MM.1S (cell line): Measurements from ENCODE around the gene CNPY2.

Source experiments
- EZH2 ChIP-seq: fragments of 300-600 bp; sonication (generic); optimal IDR thresholded peaks from 2 replicates; pipeline ENCODE3; 2017; ENCODE audit warnings: low read depth, mild to moderate bottlenecking, antibody characterized with exemption, low read length, mixed read lengths
- TF ChIP-seq, protein P1 (sequence below): fragments of 300-600 bp; sonication (generic); IDR thresholded peaks from 2 replicates; pipeline ENCODE4 v1.5.1; 2016; ENCODE audit warnings: antibody characterized with exemption, low read length, mixed read lengths

DNA sequence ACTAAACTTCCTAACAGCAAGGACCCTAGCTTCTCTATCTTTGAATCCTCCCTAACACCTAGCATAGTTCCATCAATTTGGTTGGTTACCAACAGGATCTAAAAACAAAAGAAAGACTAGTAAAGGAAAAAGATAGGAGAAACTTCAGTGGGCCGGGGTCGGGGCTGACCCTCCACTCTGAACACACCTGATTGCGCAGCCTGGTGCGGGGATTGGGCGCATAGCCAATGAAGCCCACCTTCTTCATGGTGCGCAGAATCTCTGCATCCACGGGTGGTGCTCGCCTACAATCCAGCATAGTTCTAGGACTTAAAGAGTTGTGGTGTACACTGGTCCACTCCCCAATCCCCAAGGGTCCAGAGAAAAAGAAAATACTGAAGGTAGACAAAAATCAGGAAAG is 10.3 kb upstream of the CNPY2 start:
- TF ChIP-seq, protein P1, sequence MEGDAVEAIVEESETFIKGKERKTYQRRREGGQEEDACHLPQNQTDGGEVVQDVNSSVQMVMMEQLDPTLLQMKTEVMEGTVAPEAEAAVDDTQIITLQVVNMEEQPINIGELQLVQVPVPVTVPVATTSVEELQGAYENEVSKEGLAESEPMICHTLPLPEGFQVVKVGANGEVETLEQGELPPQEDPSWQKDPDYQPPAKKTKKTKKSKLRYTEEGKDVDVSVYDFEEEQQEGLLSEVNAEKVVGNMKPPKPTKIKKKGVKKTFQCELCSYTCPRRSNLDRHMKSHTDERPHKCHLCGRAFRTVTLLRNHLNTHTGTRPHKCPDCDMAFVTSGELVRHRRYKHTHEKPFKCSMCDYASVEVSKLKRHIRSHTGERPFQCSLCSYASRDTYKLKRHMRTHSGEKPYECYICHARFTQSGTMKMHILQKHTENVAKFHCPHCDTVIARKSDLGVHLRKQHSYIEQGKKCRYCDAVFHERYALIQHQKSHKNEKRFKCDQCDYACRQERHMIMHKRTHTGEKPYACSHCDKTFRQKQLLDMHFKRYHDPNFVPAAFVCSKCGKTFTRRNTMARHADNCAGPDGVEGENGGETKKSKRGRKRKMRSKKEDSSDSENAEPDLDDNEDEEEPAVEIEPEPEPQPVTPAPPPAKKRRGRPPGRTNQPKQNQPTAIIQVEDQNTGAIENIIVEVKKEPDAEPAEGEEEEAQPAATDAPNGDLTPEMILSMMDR, result no peak
- TF ChIP-seq EZH2, result no peak
